K562 (cell line): Measurements from ENCODE around the gene TNFRSF6B. TPM values are rescaled to one million over a fixed set of nuclear protein-coding genes. Genes with fewer than 3 reads are reported as not detected.

Experiments
- CBX5 ChIP-seq: IDR thresholded peaks from 2 replicates; pipeline ENCODE4 v1.6.1; 2014; ENCODE audit warnings: low read depth, borderline replicate concordance
- ETV5 ChIP-seq: sonication (generic); formaldehyde crosslinking; IDR thresholded peaks from 2 replicates; pipeline ENCODE4 v1.4.0; 2020; ENCODE audit warnings: low read depth, mild to moderate bottlenecking, missing genetic modification reagents
- MAFK ChIP-seq: IDR thresholded peaks from 2 replicates; pipeline ENCODE4 v1.6.1; 2011; ENCODE audit warnings: low read length, improper control_type of control experiment
- MYNN ChIP-seq, 2 experiments: sonication (generic); formaldehyde crosslinking in 1 of 2; IDR thresholded peaks; 2 replicates each; pipeline versions ENCODE4 v1.5.0 to v1.6.1; 2016 to 2020; ENCODE audit warnings: antibody characterized with exemption in 1 of 2, missing genetic modification reagents in 1 of 2
- NONO ChIP-seq, 2 experiments: fragments of 200-400 bp in 1 of 2; fragments of 450-650 bp in 1 of 2; formaldehyde crosslinking in 1 of 2; IDR thresholded peaks; 2 replicates each; pipeline ENCODE4 v1.6.1; 2017; ENCODE audit warnings: low read depth in 2 of 2, mild to moderate bottlenecking in 2 of 2, moderate library complexity in 2 of 2, low read length in 1 of 2
- PRPF4 ChIP-seq: fragments of 200-400 bp; formaldehyde crosslinking; IDR thresholded peaks from one replicate; pipeline ENCODE4 v1.6.1; 2017; ENCODE audit warnings: low read length, low read depth, mild to moderate bottlenecking; ENCODE audit not compliant: insufficient read depth, poor library complexity, severe bottlenecking
- SETDB1 ChIP-seq: IDR thresholded peaks from one replicate; pipeline ENCODE4 v1.6.1; 2012; ENCODE audit warnings: low read length, control low read depth, inconsistent platforms
- SREBF1 ChIP-seq: fragments of 150-350 bp; IDR thresholded peaks from 2 replicates; pipeline ENCODE4 v1.6.1; 2014; ENCODE audit warnings: antibody characterized with exemption, low read depth, low read length, borderline replicate concordance
- SRSF3 ChIP-seq: fragments of 200-400 bp; formaldehyde crosslinking; IDR thresholded peaks from 2 replicates; pipeline ENCODE4 v1.6.1; 2016; ENCODE audit warnings: mild to moderate bottlenecking, low read length, moderate library complexity; ENCODE audit not compliant: insufficient read depth
- ZNF224 ChIP-seq: sonication (generic); formaldehyde crosslinking; IDR thresholded peaks from 2 replicates; pipeline ENCODE4 v1.8.0; 2022; ENCODE audit warnings: mild to moderate bottlenecking, missing genetic modification reagents
- ZNF253 ChIP-seq: fragments of 250-450 bp; sonication (Bioruptor Pico); conservative IDR thresholded peaks from 2 replicates; pipeline ENCODE4 v1.6.1; 2021; ENCODE audit warnings: mild to moderate bottlenecking
- ZNF644 ChIP-seq: fragments of 200-800 bp; sonication (Bioruptor generic); IDR thresholded peaks from 2 replicates; pipeline ENCODE4 v1.6.1; 2016; ENCODE audit warnings: low read depth, missing genetic modification characterization, missing compliant biosample characterization
- ZNF780A ChIP-seq: fragments of 250-450 bp; sonication (Bioruptor Pico); IDR thresholded peaks from 2 replicates; pipeline ENCODE4 v1.5.0; 2021; ENCODE audit warnings: mild to moderate bottlenecking
- polyA plus RNA-seq, 8 experiments: library from polyadenylated mRNA; depleted of rRNA in 4 of 8; stranded (reverse) in 5 of 8; unstranded in 3 of 8; fragments of >200 nt; fragmentation: Nextera tagmentation in 2 of 8; fragmentation: Illumina TruSeq in 1 of 8; extraction: Ambion mirVana in 2 of 8; extraction: Trizol in 1 of 8; gene quantifications; 2 replicates each; pipeline versions ENCODE4 v1.2.1 to v1.2.3, GENCODE V29; 2011 to 2014; ENCODE audit warnings: inconsistent platforms in 1 of 8, missing spikeins in 1 of 8
- total RNA-seq, 7 experiments: library from RNA; depleted of rRNA in 6 of 7; stranded (reverse); fragments of >200 nt in 6 of 7; fragmentation: Illumina TruSeq in 2 of 7; extraction: Trizol in 2 of 7; gene quantifications; 2 replicates each; pipeline versions ENCODE4 v1.2.1 to v1.2.3, GENCODE V29; 2011 to 2021; ENCODE audit warnings: low replicate concordance in 1 of 7
- TF ChIP-seq, protein P1 (sequence below), 3 experiments: IDR thresholded peaks in 2 of 3; conservative IDR thresholded peaks in 1 of 3; 2 replicates each; pipeline ENCODE4 v1.5.1; 2011 to 2012; ENCODE audit warnings: low read length in 3 of 3, mild to moderate bottlenecking in 3 of 3, control low read depth in 2 of 3, improper control_type of control experiment in 1 of 3, inconsistent platforms in 1 of 3, low read depth in 1 of 3, mixed read lengths in 1 of 3, moderate library complexity in 1 of 3; ENCODE audit not compliant: insufficient read depth in 2 of 3
- TF ChIP-seq, protein P2 (sequence below), 2 experiments: fragments of 200-800 bp in 1 of 2; sonication (Bioruptor generic) in 1 of 2; sonication (generic) in 1 of 2; formaldehyde crosslinking in 1 of 2; IDR thresholded peaks in 1 of 2; conservative IDR thresholded peaks in 1 of 2; 2 replicates each; pipeline versions ENCODE4 v1.5.0 to v1.6.1; 2016 to 2020; ENCODE audit warnings: missing compliant biosample characterization in 1 of 2, missing genetic modification characterization in 1 of 2, missing genetic modification reagents in 1 of 2
- TF ChIP-seq, protein P3 (sequence below): fragments of 450-650 bp; conservative IDR thresholded peaks from 2 replicates; pipeline ENCODE4 v1.6.1; 2016; ENCODE audit warnings: missing genetic modification characterization, low read depth, mild to moderate bottlenecking, control low read depth, missing compliant biosample characterization
- TF ChIP-seq, protein P4 (sequence below): sonication (generic); formaldehyde crosslinking; IDR thresholded peaks from 2 replicates; pipeline ENCODE4 v1.8.0; 2023; ENCODE audit warnings: mild to moderate bottlenecking, missing genetic modification reagents

Gene TNFRSF6B
- total and polyA plus RNA-seq, 9 of the 15 experiments (the other 6 are each of a cell fraction or from before 2014, with no cell fraction given): 0.10 to 3.5 (median 0.32) TPM; not detected in 6

DNA sequence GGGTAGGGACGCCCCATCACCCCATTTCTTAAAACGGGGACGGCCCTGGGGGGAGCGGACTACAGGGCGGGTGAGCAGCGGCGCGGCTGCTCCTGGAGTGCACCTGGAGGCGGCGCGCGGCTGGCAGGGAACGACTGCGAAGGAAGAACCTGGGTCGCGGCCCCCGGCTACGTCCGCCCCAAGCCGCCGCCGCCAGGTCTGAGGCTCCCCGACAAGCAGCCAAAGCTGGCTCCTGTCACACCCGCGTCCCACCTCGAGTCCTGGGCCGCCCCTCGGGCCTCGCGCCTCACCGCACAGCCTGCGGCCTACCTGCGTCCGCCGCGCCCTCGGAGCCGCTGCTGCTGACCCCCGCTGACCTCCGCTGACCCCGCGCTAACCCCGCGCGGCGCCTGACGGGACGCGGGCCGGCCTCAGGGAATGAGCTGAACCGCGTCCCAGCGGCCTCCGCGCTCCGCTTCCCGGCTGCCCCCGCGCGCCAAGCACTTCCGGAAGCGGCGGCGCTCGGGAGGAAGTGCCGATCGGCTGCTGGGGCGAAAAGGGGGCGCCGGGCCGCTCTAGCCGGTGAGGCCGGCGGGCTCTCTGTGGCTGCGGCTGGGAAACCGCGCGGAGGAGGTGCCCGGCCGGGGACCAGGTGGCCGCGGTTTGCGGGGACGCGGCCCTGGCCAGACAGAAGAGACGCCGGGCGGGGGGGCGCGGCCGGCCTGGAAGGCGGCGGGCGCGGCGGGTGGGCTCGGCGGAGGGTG is 11.3 kb downstream of the TNFRSF6B start, which contains the start of the genes ARFRP1 and ZGPAT (continued):
- TF ChIP-seq, protein P1, sequence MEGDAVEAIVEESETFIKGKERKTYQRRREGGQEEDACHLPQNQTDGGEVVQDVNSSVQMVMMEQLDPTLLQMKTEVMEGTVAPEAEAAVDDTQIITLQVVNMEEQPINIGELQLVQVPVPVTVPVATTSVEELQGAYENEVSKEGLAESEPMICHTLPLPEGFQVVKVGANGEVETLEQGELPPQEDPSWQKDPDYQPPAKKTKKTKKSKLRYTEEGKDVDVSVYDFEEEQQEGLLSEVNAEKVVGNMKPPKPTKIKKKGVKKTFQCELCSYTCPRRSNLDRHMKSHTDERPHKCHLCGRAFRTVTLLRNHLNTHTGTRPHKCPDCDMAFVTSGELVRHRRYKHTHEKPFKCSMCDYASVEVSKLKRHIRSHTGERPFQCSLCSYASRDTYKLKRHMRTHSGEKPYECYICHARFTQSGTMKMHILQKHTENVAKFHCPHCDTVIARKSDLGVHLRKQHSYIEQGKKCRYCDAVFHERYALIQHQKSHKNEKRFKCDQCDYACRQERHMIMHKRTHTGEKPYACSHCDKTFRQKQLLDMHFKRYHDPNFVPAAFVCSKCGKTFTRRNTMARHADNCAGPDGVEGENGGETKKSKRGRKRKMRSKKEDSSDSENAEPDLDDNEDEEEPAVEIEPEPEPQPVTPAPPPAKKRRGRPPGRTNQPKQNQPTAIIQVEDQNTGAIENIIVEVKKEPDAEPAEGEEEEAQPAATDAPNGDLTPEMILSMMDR (IDR thresholded peaks at IDR 0.05 in 2 of 3, conservative IDR thresholded peaks at IDR 0.05 in 1 of 3; ENCODE audit: insufficient read depth in 2 of 3, low read depth in 1 of 3, low read length in 3 of 3): no peak
- TF ChIP-seq SRSF3 (no peak), MAFK (no peak), ZNF780A (CRISPR knock-in tag) (no peak), CBX5 (no peak), NONO (IDR thresholded peaks at IDR 0.05; ENCODE audit: low read depth in 2 of 2, low read length in 1 of 2) (peak; percentile 14 to 82; a peak in 2 of 4 replicates), SREBF1 (peak; percentile 83), ZNF253 (no peak), MYNN (IDR thresholded peaks at IDR 0.05) (no peak), MYNN (CRISPR knock-in tag; IDR thresholded peaks at IDR 0.05) (no peak), ETV5 (CRISPR knock-in tag) (no peak), SETDB1 (no peak), ZNF224 (CRISPR knock-in tag) (no peak), PRPF4 (no peak), ZNF644 (tag) (peak; percentile 58; the same call in 1 of the 2 replicates)
- TF ChIP-seq, protein P2, sequence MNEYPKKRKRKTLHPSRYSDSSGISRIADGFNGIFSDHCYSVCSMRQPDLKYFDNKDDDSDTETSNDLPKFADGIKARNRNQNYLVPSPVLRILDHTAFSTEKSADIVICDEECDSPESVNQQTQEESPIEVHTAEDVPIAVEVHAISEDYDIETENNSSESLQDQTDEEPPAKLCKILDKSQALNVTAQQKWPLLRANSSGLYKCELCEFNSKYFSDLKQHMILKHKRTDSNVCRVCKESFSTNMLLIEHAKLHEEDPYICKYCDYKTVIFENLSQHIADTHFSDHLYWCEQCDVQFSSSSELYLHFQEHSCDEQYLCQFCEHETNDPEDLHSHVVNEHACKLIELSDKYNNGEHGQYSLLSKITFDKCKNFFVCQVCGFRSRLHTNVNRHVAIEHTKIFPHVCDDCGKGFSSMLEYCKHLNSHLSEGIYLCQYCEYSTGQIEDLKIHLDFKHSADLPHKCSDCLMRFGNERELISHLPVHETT (CRISPR knock-in tag; conservative IDR thresholded peaks at IDR 0.05 in 1 of 2, IDR thresholded peaks at IDR 0.05 in 1 of 2): peak; percentile 48 to 98; a peak in 2 of 4 replicates
- TF ChIP-seq, protein P3, sequence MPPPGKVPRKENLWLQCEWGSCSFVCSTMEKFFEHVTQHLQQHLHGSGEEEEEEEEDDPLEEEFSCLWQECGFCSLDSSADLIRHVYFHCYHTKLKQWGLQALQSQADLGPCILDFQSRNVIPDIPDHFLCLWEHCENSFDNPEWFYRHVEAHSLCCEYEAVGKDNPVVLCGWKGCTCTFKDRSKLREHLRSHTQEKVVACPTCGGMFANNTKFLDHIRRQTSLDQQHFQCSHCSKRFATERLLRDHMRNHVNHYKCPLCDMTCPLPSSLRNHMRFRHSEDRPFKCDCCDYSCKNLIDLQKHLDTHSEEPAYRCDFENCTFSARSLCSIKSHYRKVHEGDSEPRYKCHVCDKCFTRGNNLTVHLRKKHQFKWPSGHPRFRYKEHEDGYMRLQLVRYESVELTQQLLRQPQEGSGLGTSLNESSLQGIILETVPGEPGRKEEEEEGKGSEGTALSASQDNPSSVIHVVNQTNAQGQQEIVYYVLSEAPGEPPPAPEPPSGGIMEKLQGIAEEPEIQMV: peak; percentile 50; the same call in 1 of the 2 replicates
- TF ChIP-seq, protein P4, sequence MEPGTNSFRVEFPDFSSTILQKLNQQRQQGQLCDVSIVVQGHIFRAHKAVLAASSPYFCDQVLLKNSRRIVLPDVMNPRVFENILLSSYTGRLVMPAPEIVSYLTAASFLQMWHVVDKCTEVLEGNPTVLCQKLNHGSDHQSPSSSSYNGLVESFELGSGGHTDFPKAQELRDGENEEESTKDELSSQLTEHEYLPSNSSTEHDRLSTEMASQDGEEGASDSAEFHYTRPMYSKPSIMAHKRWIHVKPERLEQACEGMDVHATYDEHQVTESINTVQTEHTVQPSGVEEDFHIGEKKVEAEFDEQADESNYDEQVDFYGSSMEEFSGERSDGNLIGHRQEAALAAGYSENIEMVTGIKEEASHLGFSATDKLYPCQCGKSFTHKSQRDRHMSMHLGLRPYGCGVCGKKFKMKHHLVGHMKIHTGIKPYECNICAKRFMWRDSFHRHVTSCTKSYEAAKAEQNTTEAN (CRISPR knock-in tag): no peak; the same call in 1 of the 2 replicates
